Kidney (tissue), 14 donors: ENCODE results near the gene TCF23. TPM values are rescaled to one million over a fixed set of nuclear protein-coding genes. Genes with fewer than 3 reads are reported as not detected.

Source experiments
- DNase-seq, 5 donors: peaks; one replicate each; pipeline ENCODE4 v3.0.0-alpha.2; 2013 to 2020
- FAIRE-seq: peaks from 2 replicates; lab custom pipeline; 2012; peaks lifted over from hg19 to GRCh38; lab: Jason Lieb, UNC
- H3K27ac ChIP-seq, 2 donors: one replicate each; pipeline ENCODE4 v1.7.0; 2013; ENCODE audit warnings: low read depth in 2 of 2, low read length in 2 of 2, inconsistent platforms in 1 of 2
- H3K27me3 ChIP-seq: one replicate; pipeline ENCODE4 v1.7.1; 2013; ENCODE audit warnings: low read length, inconsistent platforms; ENCODE audit not compliant: control insufficient read depth, insufficient read depth
- H3K36me3 ChIP-seq, 3 donors: one replicate each; pipeline versions ENCODE4 v1.7.0 to v1.7.1; 2013; ENCODE audit warnings: low read length in 3 of 3, control low read depth in 1 of 3, inconsistent platforms in 1 of 3; ENCODE audit not compliant: insufficient read depth in 3 of 3, control insufficient read depth in 2 of 3
- H3K4me1 ChIP-seq, 3 donors: one replicate each; pipeline versions ENCODE4 v1.7.0 to v1.7.1; 2013; ENCODE audit warnings: low read length in 3 of 3, inconsistent platforms in 1 of 3, low read depth in 1 of 3; ENCODE audit not compliant: control insufficient read depth in 2 of 3, insufficient read depth in 2 of 3
- H3K4me3 ChIP-seq, 3 donors: one replicate each; pipeline versions ENCODE4 v1.7.0 to v1.8.1; 2013; ENCODE audit warnings: low read length in 3 of 3, control low read depth in 1 of 3, inconsistent platforms in 1 of 3
- H3K9ac ChIP-seq, 3 donors: one replicate each; pipeline versions ENCODE4 v1.7.0 to v1.7.1; 2013; ENCODE audit warnings: low read length in 3 of 3, control low read depth in 1 of 3, inconsistent platforms in 1 of 3
- H3K9me3 ChIP-seq, 3 donors: one replicate each; pipeline versions ENCODE4 v1.7.0 to v1.7.1; 2013; ENCODE audit warnings: low read length in 3 of 3, control low read depth in 1 of 3, inconsistent platforms in 1 of 3; ENCODE audit not compliant: control insufficient read depth in 2 of 3, insufficient read depth in 1 of 3
- intact Hi-C: fragments of 100-400 bp; cut with DNase I; formaldehyde crosslinking; loops from one replicate; pipeline ENCODE4 v1.11.1; 2022
- polyA plus RNA-seq: library from polyadenylated mRNA; stranded (reverse); fragments of 350-450 nt; fragmentation: Illumina TruSeq; extraction: RNeasy Lipid Tissue Mini Kit (QIAGEN cat#74804); gene quantifications from one replicate; pipeline ENCODE4 v1.2.3, GENCODE V29; 2014; ENCODE audit warnings: low read depth, low replicate concordance; ENCODE audit not compliant: insufficient read depth
- total RNA-seq: library from RNA; stranded (reverse); fragmentation: NEBNext Ultra II Directional; extraction: Animal tissue kit (Norgen Biotek cat#: 25700); gene quantifications from one replicate; pipeline ENCODE4 v1.2.1, GENCODE V29; 2021
- TF ChIP-seq, protein P1 (sequence below): IDR thresholded peaks from 3 replicates; pipeline ENCODE4 v1.5.1; 2012; ENCODE audit warnings: mild to moderate bottlenecking, moderate library complexity, borderline replicate concordance; ENCODE audit not compliant: insufficient read depth; ENCODE audit errors: extremely low read depth
- donor health status: control.
- donor health status: control.
- donor health status: control.
- donor health status: control.
- donor health status: control.
- donor health status: DM: yes; HTN: yes; CAD: no.
- donor health status: Normal renal cell carcinoma (clear cell type).

The TCF23 gene
- total and polyA plus RNA-seq, 2 donors from 2014 or later, result 0.38 TPM; not detected in 1

DNA sequence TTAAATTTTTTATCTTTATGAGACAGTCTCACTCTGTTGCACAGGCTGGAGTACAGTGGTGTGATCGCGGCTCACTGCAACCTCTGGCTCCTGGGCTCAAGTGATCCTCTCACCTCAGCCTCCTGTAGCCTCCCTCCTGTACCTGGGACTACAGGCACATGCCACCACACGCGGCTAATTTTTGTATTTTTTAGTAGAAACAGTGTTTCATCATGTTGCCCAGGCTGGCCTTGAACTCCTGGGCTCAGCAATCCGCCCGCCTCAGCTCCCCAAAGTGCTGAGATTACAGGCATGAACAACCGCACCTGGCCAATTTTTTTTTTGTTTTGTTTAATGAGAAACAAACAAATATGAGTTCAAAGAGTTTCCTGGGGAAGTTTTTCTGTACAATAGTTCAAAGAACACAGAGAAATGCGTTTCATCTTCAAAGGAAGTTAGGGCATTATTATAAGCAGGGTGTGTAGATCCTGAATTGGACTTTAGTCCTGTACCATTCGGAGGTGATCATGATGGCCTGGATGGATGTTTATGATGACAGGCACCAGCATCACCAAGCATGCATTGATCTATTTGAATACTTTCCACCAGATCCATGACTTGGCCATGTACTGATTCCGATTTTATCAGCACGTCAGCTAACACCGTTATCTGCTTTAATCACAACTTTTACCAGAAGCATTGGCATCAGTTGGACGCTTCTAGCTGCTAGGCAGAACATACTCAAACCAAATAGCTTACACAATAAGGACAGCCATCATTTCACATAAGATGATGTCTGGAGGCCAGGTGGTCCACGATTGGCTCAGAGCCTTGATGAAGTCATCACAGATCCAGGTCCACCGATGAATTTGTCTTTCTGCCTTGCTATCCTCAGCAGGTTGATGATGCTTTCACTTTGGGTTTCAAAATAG, 28.9 kb downstream of the TCF23 start:
- no peak overlapping the region for H3K27ac ChIP-seq
- DNase-seq (no peak), FAIRE-seq (no peak)
- H3K27me3 ChIP-seq, result no peaks in the 10 kb centered on the region
- intact Hi-C loops, result no loop called here
- TF ChIP-seq, protein P1, sequence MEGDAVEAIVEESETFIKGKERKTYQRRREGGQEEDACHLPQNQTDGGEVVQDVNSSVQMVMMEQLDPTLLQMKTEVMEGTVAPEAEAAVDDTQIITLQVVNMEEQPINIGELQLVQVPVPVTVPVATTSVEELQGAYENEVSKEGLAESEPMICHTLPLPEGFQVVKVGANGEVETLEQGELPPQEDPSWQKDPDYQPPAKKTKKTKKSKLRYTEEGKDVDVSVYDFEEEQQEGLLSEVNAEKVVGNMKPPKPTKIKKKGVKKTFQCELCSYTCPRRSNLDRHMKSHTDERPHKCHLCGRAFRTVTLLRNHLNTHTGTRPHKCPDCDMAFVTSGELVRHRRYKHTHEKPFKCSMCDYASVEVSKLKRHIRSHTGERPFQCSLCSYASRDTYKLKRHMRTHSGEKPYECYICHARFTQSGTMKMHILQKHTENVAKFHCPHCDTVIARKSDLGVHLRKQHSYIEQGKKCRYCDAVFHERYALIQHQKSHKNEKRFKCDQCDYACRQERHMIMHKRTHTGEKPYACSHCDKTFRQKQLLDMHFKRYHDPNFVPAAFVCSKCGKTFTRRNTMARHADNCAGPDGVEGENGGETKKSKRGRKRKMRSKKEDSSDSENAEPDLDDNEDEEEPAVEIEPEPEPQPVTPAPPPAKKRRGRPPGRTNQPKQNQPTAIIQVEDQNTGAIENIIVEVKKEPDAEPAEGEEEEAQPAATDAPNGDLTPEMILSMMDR, result no peak
- H3K36me3 ChIP-seq, result no peaks in the 10 kb centered on the region
- no peaks in the 10 kb centered on the region for H3K9me3 ChIP-seq
- H3K9ac ChIP-seq, result no peak overlapping the region
- H3K4me3 ChIP-seq, result no peak overlapping the region
- no peaks in the 10 kb centered on the region for H3K4me1 ChIP-seq

DNA sequence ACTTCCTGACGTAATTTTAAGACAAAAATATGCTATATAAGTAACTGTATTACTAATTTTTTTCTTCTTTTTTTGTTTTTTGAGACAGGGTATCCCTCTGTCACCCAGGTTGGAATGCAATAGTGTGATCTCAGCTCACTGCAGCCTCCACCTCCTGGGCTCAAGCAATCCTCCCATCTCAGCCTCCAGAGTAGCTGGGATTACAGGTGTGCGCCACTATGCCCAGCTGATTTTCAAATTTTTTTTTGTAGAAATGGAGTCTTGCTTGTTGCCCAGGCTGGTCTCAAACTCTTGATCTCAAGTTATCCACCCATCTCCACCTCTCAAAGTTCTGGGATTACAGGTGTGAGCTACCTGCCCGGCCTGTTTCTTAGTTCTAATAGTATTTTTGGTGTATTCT, 29.7 kb downstream of the TCF23 start:
- Histone ChIP-seq H3K9ac (no peak overlapping the region), H3K4me1 (no peaks in the 10 kb centered on the region), H3K27ac (no peak overlapping the region), H3K4me3 (no peak overlapping the region), H3K9me3 (no peaks in the 10 kb centered on the region), H3K36me3 (no peaks in the 10 kb centered on the region), H3K27me3 (no peaks in the 10 kb centered on the region)
- intact Hi-C loops, result no loop called here
- TF ChIP-seq, protein P1, result no peak
- DNase-seq (no peak), FAIRE-seq (no peak)

DNA sequence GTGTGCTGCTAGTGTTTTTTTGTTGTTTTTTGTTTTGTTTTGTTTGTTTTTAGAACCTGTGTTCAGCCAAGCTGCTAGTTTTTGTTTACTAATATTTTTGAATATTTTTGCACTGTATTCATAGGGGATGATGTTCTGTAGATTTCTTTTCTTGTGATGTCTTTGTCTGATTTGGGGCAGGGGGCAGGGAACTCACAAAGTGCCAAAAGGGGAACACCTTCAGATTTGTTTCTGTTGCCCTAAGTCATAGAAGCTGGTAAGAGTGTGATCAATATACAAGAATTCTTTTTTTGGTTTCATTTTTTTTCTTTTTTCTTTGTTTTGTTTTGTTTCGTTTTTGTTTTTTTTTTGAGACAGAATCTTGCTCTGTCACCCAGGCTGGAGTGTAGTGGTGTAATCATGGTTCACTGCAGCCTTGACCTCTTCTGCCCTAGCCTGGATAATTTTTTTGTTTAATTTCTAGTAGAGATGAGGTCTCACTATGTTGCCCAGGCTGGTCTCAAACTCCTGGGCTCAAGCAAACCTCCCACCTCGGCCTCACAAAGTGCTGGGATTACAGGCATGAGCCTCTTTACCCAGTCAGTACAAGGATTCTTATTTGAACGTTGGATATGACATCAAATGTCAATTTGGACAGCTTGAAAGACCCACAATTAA, 30.7 kb downstream of the TCF23 start:
- H3K4me1 ChIP-seq, result no peaks in the 10 kb centered on the region
- no peaks in the 10 kb centered on the region for H3K36me3 ChIP-seq
- intact Hi-C loops, result no loop called here
- TF ChIP-seq, protein P1, result no peak
- no peaks in the 10 kb centered on the region for H3K9me3 ChIP-seq
- DNase-seq, result no peak
- H3K27me3 ChIP-seq, result no peaks in the 10 kb centered on the region
- FAIRE-seq, result no peak
- H3K4me3 ChIP-seq, result no peak overlapping the region
- H3K9ac ChIP-seq, result no peak overlapping the region
- H3K27ac ChIP-seq, result no peak overlapping the region
